Tibial nerve (tissue), 4 donors: ENCODE measurements around the gene JUND. TPM values are rescaled to one million over a fixed set of nuclear protein-coding genes. Genes with fewer than 3 reads are reported as not detected.

Experiments used
- DNase-seq, 2 donors: peaks; one replicate each; pipeline ENCODE4 v3.0.0-alpha.2; 2019; ENCODE audit warnings: low spot score in 2 of 2
- H3K27ac ChIP-seq, 4 donors: fragments of 200-600 bp; sonication (generic) in 3 of 4; one replicate each; pipeline ENCODE4 v1.5.1; 2017 to 2019; ENCODE audit warnings: mild to moderate bottlenecking in 1 of 4
- H3K27me3 ChIP-seq, 2 donors: fragments of 200-600 bp; sonication (generic) in 1 of 2; one replicate each; pipeline versions ENCODE4 v1.5.1 to v1.6.0; 2017 to 2019
- H3K36me3 ChIP-seq, 3 donors: fragments of 200-600 bp; sonication (generic); one replicate each; pipeline ENCODE4 v1.5.1; 2018 to 2019
- H3K4me1 ChIP-seq, 4 donors: fragments of 200-600 bp; sonication (generic) in 3 of 4; one replicate each; pipeline ENCODE4 v1.5.1; 2017 to 2019
- H3K4me3 ChIP-seq, 4 donors: fragments of 200-600 bp; sonication (generic) in 3 of 4; one replicate each; pipeline ENCODE4 v1.5.1; 2017 to 2019; ENCODE audit warnings: mild to moderate bottlenecking in 1 of 4, moderate library complexity in 1 of 4
- H3K9me3 ChIP-seq, 4 donors: fragments of 200-600 bp; sonication (generic) in 3 of 4; one replicate each; pipeline ENCODE4 v1.5.1; 2017 to 2019
- EP300 ChIP-seq, 2 donors: sonication (generic); formaldehyde crosslinking; IDR thresholded peaks; one replicate each; pipeline ENCODE4 v1.6.1; 2017; ENCODE audit warnings: antibody characterized with exemption in 2 of 2, mild to moderate bottlenecking in 1 of 2
- POLR2A ChIP-seq, 2 donors: fragments of 450-650 bp; IDR thresholded peaks; one replicate each; pipeline ENCODE4 v1.6.1; 2017; ENCODE audit warnings: antibody characterized with exemption in 2 of 2, mild to moderate bottlenecking in 2 of 2, moderate library complexity in 2 of 2
- WGBS, 2 donors: methylation state at CpG; one replicate each; pipeline ENCODE4 v1.1.5; 2018; 5-methylcytosine and 5-hydroxymethylcytosine counted together
- total RNA-seq, 4 donors: library from RNA; depleted of rRNA; stranded (reverse); fragments of >200 nt; gene quantifications; one replicate each; pipeline ENCODE4 v1.1.0, GENCODE V29; 2016
- TF ChIP-seq, protein P1 (sequence below), 5 experiments: fragments of 200-600 bp in 3 of 5; fragments of 450-650 bp in 2 of 5; sonication (generic) in 3 of 5; IDR thresholded peaks; one replicate each; pipeline ENCODE4 v1.5.1; 2016 to 2019; ENCODE audit warnings: antibody characterized with exemption in 5 of 5, mild to moderate bottlenecking in 3 of 5, moderate library complexity in 2 of 5

Gene JUND
- total RNA-seq, result 100 to 1,000 TPM; 309 to 553 (median 486) TPM

DNA sequence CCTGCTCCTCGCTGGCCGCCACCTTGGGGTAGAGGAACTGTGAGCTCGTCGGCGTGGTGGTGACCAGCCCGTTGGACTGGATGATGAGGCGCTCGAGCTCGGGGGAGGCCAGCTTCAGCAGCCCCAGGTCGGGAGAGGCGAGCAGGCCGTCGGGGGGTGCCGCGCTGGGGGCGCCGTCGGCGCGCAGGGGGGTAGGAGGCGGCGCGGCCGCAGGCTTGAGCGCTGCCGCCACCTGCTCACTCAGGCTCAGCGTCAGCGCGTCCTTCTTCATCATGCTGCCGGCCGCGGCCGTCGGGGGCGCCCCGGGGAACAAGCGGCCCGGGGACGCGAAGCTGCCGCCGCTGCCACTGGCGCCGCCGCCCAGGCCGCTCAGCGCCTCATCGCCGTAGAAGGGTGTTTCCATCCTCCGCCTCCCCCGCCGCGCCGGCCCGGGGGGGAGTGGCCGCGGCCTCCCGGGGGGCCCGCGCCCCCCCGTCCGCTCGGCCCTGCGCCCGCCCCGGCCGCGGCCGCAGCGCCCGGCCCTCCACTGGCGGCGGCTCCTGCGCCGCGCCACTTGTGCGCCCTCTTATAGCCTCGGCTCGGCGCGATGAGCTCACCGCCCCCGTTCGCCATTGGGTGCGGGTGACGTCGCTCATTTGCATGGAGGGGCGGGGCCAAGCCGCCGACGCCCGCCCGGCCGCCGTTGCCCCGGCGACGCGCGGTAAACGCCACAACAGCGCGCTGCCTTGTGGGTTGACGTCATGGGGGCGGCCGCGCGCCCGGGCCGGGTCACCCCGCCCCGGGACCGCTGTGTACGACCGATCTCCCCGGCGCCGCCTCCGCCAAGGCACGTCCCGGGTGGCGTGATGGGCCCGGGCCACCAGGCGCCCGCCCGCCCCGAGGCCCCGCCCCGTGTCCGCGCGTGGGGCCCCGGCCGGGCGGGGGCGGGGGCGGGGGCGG is at the start of gene JUND:
TSS of gene JUND (minus strand) at position 541 of the 939 bp plus-strand sequence. CDS start at position 403, 138 bp downstream.
- Histone ChIP-seq H3K4me3 (peak within 1 kb of the TSS; percentile 97 to 99 (median 98)), H3K4me1 (peaks cover 0 to 64% (median 50%) of the 10 kb centered on the region in 4 donors), H3K9me3 (no peaks in the 10 kb centered on the region), H3K27ac (peak within 1 kb of the TSS; percentile 100), H3K36me3 (peaks cover 0 to 19% (median 0%) of the 10 kb centered on the region in 3 donors), H3K27me3 (no peaks in the 10 kb centered on the region)
- TF ChIP-seq EP300 (IDR thresholded peaks at IDR 0.05) (peak; percentile 78 to 95), POLR2A (IDR thresholded peaks at IDR 0.05) (peak; percentile 99 to 100)
- TF ChIP-seq, protein P1, sequence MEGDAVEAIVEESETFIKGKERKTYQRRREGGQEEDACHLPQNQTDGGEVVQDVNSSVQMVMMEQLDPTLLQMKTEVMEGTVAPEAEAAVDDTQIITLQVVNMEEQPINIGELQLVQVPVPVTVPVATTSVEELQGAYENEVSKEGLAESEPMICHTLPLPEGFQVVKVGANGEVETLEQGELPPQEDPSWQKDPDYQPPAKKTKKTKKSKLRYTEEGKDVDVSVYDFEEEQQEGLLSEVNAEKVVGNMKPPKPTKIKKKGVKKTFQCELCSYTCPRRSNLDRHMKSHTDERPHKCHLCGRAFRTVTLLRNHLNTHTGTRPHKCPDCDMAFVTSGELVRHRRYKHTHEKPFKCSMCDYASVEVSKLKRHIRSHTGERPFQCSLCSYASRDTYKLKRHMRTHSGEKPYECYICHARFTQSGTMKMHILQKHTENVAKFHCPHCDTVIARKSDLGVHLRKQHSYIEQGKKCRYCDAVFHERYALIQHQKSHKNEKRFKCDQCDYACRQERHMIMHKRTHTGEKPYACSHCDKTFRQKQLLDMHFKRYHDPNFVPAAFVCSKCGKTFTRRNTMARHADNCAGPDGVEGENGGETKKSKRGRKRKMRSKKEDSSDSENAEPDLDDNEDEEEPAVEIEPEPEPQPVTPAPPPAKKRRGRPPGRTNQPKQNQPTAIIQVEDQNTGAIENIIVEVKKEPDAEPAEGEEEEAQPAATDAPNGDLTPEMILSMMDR (IDR thresholded peaks at IDR 0.05), result peak in 2 of 5 experiments; percentile 24 to 39
- DNase-seq, result peak; percentile 92 to 98
- WGBS, 2 donors, result 0 to 1% methylated on average over 21 to 62 of the region's 138 CpGs

DNA sequence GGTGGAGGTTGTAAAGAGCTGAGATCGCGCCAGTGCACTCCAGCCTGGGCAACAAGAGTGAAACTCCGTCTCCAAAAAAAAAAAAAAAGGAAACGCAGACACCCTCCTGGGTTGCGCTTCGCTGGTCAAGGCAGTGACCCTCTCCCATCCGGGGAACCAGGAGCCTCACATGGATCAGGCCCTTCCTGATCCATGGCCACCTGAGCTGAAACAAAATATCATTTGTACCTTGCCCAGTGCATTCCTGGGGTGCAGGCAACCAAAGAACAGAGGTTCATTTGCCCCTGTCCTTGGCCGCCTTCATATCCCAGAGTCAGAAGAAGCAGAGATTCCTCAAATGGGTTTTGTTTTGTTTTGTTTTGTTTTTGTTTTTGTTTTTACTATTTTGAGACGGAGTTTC is 49.4 kb upstream of the JUND start:
- Histone ChIP-seq H3K27ac (no peak overlapping the region), H3K9me3 (no peaks in the 10 kb centered on the region), H3K4me1 (peaks cover 0 to 16% (median 9%) of the 10 kb centered on the region in 4 donors), H3K36me3 (no peaks in the 10 kb centered on the region), H3K4me3 (no peak overlapping the region), H3K27me3 (no peaks in the 10 kb centered on the region)
- DNase-seq, result no peak
- TF ChIP-seq EP300 (IDR thresholded peaks at IDR 0.05) (no peak), POLR2A (IDR thresholded peaks at IDR 0.05) (no peak)
- TF ChIP-seq, protein P1 (IDR thresholded peaks at IDR 0.05), result no peak
- WGBS, 2 donors, result 79 to 86% methylated on average over 9 of the region's 9 CpGs

DNA sequence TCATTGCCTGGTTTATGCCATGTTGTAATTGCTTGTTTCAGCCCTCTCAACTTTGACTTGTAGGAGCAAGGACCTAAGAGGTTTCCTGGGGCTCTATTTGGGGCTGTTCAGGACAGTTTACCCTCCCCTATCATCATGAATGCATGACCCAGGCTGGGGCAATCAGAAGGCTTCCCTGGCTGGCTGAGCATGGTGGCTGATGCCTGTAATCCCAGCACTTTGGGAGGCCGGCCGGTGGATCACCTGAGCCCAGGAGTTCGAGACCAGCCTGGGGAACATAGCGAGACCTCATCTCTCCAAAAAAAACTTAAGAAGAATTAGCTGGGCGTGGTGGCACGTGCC is 47.6 kb upstream of the JUND start:
- 41 to 48% methylated on average over 6 of the region's 6 CpGs for WGBS, 2 donors
- H3K4me1 ChIP-seq, result peaks cover 0 to 20% (median 9%) of the 10 kb centered on the region in 4 donors
- peak overlapping the region in 3 of 4 donors; percentile 2 to 36 (median 17) for H3K4me3 ChIP-seq
- H3K36me3 ChIP-seq, result no peaks in the 10 kb centered on the region
- H3K27me3 ChIP-seq, result no peaks in the 10 kb centered on the region
- TF ChIP-seq, protein P1 (IDR thresholded peaks at IDR 0.05), result no peak
- TF ChIP-seq EP300 (IDR thresholded peaks at IDR 0.05), result no peak
- no peak for DNase-seq
- peak overlapping the region in 3 of 4 donors; percentile 41 to 77 (median 76) for H3K27ac ChIP-seq
- H3K9me3 ChIP-seq, result no peaks in the 10 kb centered on the region

DNA sequence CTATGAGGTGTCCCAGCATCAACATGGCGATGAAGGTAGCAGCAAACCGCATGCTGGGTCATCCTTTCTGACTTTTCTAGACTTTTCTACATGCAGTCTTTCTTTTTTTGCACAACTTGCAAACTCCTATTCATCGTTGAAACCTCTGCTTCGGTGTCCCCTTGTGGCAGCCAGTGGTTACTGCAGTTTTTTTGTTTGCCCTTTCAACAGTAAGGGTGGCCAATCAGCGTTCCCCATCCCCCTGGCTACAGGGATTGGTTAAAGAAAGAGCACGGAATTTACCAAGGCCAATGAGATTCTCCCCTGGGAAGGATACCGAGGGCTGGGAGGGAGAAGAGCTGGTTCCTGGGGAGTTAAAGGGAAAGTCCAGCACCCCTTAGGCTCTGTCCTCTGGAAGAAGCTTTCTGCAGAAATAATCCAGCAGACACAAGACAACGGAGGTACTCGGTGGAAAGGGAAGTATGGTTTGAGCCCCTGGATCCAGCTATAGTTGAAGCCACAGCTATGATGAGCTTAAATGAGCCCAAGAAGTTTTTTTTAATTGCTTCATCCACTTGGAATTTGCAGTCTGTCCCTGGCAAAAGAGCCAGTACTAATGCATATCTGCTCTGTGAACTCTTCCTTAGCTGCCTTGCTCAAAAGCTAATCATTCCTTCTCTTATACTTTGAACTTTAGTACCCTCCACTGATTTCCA is 47.1 kb upstream of the JUND start:
- Histone ChIP-seq H3K36me3 (no peaks in the 10 kb centered on the region), H3K9me3 (no peaks in the 10 kb centered on the region), H3K27ac (peak overlapping the region; percentile 41 to 77 (median 60)), H3K4me1 (peaks cover 0 to 25% (median 10%) of the 10 kb centered on the region in 4 donors), H3K27me3 (no peaks in the 10 kb centered on the region), H3K4me3 (peak overlapping the region in 3 of 4 donors; percentile 2 to 36 (median 17))
- TF ChIP-seq EP300 (IDR thresholded peaks at IDR 0.05) (peak; percentile 86 to 90), POLR2A (IDR thresholded peaks at IDR 0.05) (peak in 1 of 2 donors; percentile 80)
- TF ChIP-seq, protein P1 (IDR thresholded peaks at IDR 0.05), result peak; percentile 95 to 98 (median 95)
- peak; percentile 93 to 99 for DNase-seq
- WGBS, 2 donors, result 0 to 1% methylated on average over 9 of the region's 9 CpGs
